GM12873 (cell line): Measurements from ENCODE around the gene CDR2.

Experiments used
- TF ChIP-seq, protein P1 (sequence below): IDR thresholded peaks from 2 replicates; pipeline ENCODE4 v1.5.1; 2012; ENCODE audit warnings: low read depth, mild to moderate bottlenecking, moderate library complexity, low read length, control low read depth; ENCODE audit not compliant: insufficient read depth; ENCODE audit errors: missing control alignments

Gene CDR2

DNA sequence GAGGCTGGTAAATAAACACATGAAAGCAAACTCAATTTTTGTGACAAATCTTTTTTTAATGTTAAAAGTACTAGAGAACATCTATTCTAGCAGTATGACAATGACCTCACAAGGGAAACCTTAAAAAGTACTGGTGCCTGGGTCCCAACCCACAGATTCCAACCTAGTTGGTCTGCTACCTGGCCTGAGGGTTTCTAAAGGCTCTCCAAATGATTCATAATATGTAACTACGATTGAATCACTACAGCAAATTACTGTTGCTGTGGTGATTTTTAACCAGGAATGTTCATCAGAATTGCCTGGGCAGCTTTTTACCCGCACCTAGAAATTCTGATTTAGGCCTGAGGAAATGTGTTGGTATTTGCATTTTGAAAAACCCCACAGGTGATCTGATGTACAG lies 26.1 kb downstream of the CDR2 start:
- TF ChIP-seq, protein P1, sequence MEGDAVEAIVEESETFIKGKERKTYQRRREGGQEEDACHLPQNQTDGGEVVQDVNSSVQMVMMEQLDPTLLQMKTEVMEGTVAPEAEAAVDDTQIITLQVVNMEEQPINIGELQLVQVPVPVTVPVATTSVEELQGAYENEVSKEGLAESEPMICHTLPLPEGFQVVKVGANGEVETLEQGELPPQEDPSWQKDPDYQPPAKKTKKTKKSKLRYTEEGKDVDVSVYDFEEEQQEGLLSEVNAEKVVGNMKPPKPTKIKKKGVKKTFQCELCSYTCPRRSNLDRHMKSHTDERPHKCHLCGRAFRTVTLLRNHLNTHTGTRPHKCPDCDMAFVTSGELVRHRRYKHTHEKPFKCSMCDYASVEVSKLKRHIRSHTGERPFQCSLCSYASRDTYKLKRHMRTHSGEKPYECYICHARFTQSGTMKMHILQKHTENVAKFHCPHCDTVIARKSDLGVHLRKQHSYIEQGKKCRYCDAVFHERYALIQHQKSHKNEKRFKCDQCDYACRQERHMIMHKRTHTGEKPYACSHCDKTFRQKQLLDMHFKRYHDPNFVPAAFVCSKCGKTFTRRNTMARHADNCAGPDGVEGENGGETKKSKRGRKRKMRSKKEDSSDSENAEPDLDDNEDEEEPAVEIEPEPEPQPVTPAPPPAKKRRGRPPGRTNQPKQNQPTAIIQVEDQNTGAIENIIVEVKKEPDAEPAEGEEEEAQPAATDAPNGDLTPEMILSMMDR, result no peak

DNA sequence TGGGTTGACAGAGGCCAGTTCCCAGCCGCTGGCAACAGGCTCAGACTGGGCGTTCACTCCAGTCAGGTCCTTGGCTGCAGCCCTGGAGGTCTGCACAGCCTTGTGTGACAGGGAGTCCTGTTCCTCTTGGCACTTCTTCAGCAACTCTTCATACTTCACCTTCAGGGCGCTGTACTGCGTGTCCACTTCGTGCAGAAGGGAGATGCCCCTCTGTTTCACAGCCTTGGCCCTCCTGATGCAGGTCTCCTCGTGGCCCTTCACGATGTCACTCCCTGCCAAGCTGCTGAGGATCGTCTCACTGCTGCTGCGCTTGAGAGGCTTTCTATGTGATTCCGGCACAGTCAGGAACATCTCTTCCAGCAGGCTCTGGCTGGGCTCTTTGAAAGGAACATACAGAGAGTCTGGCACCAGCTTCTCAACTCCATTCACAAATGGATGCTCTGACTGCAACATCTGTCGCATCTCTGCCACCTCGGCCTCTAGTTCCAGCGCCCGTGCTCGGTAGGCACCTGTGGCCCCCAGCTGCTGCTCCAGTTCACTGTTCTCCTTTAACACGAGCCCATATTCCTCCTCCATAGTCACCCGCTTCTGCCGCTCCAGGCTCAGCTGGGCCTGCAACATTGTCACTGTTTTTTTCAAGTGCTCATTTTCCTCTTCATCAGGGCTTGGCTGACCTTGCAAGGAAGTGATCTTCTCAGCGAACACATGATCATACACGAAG lies 27.2 kb downstream of the CDR2 start:
- TF ChIP-seq, protein P1, result no peak

DNA sequence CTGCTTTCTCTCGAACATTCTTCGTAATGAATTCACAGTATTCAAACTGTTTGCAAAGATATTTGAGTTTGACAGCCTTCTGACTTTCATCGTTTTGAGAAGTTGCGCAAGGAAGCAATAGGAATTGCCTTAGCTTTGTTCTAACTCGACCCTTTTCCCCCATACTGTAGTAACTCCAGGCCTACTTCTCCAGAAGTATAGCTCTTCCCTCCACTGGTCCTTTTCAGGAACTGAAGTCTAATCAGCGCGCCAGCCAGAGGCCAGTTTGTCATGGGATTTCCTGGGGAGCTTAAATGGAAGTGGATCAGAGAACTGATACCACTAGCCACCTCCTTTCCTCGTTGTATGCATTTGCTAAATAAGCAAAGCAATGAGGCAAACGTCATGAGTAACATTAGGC lies 27.9 kb downstream of the CDR2 start:
- TF ChIP-seq, protein P1, result no peak

DNA sequence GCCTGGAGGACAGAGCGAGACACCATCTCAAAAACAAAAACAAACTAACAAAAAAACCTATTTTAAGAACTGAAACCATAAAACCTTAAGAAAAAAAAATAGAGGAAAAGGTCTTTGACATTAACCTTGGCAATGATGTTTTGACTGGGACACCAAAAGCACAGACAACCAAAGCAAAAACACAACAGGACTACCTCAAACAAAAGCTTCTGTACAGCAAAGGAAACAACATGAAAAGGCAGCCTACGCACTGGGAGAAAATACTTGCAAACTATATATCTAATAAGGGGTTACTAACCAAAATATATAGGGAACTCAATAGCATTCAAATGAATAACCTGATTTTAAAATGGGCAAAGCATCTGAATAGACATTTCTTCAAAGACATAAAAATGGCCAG lies 32.3 kb downstream of the CDR2 start:
- TF ChIP-seq, protein P1, result no peak

DNA sequence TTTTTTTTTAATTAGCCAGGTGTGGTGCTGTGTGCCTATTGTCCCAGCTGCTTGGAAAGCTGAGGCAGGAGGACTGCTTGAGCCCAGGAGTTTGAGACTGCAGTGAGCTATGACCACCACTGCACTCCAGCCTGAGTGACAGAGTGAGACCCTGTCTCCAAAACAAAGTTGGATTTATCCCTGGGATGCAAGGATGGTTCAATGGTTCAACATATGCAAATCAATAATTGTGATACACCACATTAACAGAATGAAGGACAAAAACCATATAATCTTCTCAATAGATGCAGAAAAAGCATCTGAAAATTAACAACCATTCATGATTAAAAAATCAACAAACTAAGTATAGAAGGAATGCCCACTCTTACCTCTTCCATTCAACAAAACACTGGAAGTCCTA lies 33.5 kb downstream of the CDR2 start:
- TF ChIP-seq, protein P1, result no peak

DNA sequence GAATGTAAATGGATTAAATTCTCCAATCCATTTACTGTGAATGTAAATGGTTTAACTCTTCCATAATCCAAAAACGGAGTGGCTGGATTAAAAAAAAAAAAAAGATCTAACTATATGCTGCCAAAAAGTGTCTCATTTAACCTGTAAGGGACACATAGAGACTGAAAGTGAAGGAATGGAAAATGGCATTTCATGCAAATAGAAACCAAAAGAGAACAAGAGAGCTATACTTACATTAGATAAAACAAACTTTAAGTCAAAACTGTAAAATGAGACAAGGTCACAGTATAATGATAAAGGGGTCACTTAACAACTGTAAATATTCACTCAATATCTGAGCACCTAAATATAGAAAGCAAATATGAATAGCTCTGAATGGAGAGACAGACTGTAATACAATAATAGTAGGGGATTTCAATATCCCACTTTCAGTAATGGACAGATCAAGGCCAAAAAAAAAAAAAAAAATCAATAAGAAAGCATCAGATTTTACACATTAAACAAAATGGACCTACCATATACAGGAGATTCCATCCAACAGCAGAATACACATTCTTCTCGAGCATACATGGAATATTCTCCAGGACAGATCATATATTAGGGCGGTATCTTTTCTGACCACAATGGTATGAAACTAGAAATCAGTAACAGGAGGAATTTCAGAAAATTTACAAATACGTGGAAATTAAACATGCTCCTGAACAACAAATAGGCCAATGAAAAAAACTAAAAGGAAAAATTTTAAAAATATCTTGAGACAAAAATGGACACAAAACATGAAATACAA lies 36.4 kb downstream of the CDR2 start:
- TF ChIP-seq, protein P1, result no peak

DNA sequence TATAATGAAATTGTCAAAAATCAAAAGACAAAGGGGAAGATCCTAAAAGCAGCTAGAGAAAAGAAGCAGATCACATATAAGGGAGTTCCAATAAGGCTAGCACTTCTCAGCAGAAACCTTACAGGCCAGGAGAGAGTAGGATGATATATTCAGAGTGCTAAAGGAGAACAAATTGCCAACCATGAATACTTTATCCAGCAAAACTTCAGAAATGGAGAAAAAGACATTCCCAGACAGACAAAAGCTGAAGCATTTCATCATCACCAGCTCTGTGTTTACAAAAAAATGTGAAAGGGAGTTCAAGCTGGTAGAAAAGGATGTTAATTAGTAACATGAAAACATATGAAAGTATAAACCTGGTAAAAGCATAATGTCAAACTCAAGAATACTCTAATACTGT lies 37.4 kb downstream of the CDR2 start:
- TF ChIP-seq, protein P1, result no peak
